ENCODE data around the gene ASXL2.
"Not testable (repeated sequence)": the region's sequence is repeated elsewhere in the genome, so short reads cannot be mapped to it uniquely, and the experiment has no call there.

DNA sequence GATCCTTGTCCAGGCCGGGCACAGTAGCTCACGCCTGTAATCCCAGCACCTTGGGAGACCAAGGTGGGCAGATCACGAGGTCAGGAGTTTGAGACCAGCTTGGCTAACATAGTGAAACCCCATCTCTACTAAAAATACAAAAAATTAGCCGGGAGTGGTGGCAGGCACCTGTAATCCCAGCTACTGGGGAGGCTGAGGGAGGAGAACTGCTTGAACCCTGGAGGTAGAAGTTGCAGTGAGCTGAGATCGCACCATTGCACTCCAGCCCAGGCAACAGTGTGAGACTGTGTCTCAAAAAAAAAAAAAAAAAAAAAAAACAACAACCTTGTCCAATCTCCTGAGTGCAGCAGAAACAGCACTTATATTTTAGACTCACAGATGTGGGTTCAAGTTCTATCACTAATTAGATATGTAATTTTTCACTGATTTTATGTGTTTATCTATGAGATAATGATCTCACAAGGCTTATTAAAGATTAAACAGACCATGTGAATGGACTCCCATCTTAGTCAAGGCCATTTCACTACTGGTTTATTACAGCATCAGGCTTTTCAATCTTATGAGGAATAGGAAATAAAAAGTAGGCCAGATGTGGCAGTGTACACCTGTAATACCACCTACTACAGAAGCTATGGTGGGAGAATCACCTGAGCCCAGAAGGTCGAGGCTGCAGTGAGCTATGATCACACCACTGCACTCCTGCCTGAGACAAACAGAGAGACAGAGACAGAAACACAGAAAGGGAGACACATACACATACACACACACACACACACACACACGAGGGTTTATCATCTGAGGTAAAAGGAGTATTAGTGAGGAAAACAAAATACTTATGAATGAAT is 49.5 kb downstream of the ASXL2 start:
- not testable (repeated sequence) for TF ChIP-seq GATA1 (IDR thresholded peaks at IDR 0.05; ENCODE audit: low read depth, low read length); POLR2A (IDR thresholded peaks at IDR 0.05; ENCODE audit: low read length)

Measured in erythroblast (primary cell).